Stimulated activated CD4-positive, alpha-beta T cell treated with anti-CD3 and anti-CD28 coated beads, Interleukin-12 subunit alpha, Interleukin-12 subunit beta, amount 100 ng/mL, for 48 hours (primary cell): Measurements from ENCODE around the gene PPP1R3F.
"Not testable (repeated sequence)": the region's sequence is repeated elsewhere in the genome, so short reads cannot be mapped to it uniquely, and the experiment has no call there.

Experiments
- DNase-seq, 3 donors: peaks; one replicate each; pipeline ENCODE4 v3.0.0-alpha.2; 2020; ENCODE audit warnings: low read depth in 2 of 3, low spot score in 1 of 3

PPP1R3F gene

DNA sequence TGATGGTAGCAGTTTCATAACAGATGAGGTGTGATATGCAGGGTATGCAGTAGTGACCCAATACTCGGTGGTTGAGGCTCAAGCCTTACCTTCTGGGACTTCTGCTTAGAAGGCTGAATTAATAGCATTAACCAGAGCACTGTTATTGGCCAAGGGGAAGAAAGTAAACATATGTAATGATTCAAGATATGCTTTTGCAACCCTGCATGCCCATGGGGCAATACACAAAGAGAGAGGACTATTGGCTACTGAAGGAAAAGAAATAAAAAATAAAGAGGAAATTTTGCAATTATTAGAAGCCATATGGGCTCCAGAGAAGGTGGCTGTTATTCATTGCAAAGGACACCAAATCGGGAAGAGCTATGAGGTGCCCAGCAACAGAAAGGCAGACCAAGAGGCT lies 42.6 kb downstream of the PPP1R3F start:
- no peak for DNase-seq

DNA sequence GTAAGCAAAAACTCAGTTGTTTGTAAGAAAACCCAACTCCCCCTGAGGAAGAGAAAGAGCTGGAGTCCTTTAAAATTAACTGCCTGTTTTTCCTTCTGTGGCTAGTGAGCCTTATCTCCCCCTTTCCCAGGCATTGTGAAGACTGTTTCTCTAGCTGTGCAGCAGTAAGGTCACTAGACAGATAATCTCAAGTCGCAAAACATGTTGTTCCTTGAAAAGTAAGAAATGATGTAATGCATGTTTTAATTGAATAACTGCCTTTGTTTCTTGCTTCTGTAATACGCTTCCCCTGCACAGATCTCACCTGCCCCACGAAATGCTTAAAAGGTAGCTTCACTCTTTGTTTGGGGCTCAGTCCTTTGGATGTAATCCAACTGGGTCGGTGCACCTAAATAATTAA lies 46.5 kb downstream of the PPP1R3F start:
- DNase-seq, result no peak

DNA sequence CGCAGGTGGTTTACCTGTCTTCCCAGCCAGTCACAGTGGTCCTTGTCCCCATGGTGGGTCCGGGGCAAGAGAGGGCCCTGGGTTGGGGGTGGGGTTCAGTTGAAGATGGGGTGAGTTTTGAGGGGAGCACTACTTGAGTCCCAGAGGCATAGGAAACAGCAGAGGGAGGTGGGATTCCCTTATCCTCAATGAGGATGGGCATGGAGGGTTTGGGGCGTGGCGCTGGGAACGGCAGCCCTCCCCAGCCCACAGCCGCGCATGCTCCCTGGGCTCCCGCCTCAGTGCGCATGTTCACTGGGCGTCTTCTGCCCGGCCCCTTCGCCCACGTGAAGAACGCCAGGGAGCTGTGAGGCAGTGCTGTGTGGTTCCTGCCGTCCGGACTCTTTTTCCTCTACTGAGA lies 52.1 kb downstream of the PPP1R3F start, which contains the start of gene GAGE12J:
Gene GAGE12J (plus strand): TSS at position 301 of the 400 bp plus-strand sequence. CDS start 1,157 bp downstream, outside the sequence.
- not testable (repeated sequence) for DNase-seq

GRCh38 chrX:49322266-49322665 lies 52.7 kb downstream of the PPP1R3F start:
- DNase-seq, result not testable (repeated sequence)

DNA sequence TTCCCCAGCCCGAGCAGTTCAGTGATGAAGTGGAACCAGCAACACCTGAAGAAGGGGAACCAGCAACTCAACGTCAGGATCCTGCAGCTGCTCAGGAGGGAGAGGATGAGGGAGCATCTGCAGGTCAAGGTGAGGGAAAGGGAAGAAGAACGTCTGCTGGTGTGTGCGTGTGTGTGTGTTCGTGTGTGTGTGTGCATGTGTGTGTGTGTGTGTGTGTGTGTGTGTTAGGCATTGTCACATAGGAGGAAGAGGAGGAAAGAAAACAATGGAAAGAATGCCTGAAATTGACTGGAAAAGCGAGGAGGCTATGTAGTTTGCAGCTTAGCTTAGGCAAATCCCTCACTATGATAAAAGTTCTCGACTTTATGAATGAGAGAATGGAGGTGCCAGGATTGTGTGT lies 54.1 kb downstream of the PPP1R3F start:
- not testable (repeated sequence) for DNase-seq

DNA sequence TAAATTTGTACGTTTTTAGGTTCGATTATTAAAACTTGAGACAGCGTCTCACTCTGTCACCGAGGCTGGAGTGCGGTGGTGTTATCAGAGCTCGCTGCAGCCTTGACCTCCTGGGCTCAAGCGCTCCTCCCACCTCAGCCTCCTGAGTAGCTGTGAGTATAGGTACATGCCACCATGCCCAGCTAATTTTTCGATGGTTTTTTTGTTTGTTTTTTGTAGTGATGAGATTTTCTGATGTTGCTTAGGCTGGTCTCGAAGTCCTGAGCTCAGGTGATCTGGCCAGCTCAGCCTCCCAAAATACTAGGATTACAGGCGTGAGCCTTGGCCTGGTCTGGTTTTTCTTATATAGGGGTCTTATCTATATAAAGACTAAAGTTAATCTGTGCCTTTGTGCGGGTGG lies 60.8 kb downstream of the PPP1R3F start:
- DNase-seq, result not testable (repeated sequence)

- not testable (repeated sequence) for DNase-seq
Measured at GRCh38 chrX:49331282-49331681, 61.7 kb downstream of the PPP1R3F start, which contains the start of gene GAGE13. TSS of gene GAGE13 (plus strand) at chrX:49331582. CDS start at chrX:49332738, 1,156 bp downstream.

DNA sequence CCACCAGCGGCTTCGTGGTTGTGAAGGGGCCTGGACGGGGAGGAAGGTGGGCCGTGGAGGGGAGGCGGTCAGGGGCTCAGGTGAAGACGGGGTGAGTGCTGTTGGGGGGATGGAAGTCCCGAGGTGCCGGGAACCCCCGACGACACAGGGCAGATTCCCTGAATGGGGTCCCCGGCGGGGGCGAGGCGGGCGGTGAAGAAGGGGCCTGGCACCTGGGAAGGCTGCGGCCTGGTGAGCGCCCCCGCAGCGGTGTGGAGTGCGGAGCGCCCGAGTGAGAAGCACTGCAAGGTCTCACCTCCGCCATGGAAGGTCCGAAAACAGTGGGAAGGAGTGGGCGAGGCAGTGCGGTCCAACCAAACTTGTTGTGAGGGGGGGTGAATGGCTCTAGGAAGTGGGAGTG lies 62.2 kb downstream of the PPP1R3F start:
- not testable (repeated sequence) for DNase-seq
